Sigmoid colon (tissue), 4 donors: ENCODE data around the gene CERKL.

Experiments used
- EP300 ChIP-seq, 4 donors: sonication (generic); formaldehyde crosslinking; IDR thresholded peaks; one replicate each; pipeline ENCODE4 v1.6.1; 2017; ENCODE audit warnings: antibody characterized with exemption in 4 of 4
- POLR2A ChIP-seq, 2 donors: fragments of 450-650 bp; IDR thresholded peaks; one replicate each; pipeline ENCODE4 v1.6.1; 2016; ENCODE audit warnings: antibody characterized with exemption in 2 of 2, mild to moderate bottlenecking in 2 of 2, moderate library complexity in 2 of 2

DNA sequence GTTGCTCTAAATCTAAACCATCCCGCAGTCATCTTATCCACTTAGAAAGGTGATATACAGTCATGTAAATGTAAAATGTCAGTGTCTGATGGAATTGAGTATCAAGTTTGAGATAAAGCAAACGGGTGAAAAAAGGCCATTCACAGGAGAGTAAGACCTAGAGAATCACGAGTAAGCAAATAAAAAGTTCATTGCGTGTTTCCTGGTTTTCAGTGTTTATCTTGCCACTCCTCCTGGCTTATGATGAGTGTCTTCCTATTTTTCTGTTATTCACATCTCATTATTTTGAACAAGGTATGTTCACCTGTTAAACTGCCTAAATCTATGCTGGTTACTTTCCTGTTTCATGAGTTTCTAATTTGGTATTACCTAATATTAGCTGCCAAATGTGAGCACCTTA is 130.9 kb downstream of the CERKL start:
- no peak for TF ChIP-seq EP300 (IDR thresholded peaks at IDR 0.05)
- no peak for TF ChIP-seq POLR2A (IDR thresholded peaks at IDR 0.05)
